Skeletal muscle tissue (tissue), 4 donors: Measurements from ENCODE around the gene AIDA. TPM values are rescaled to one million over a fixed set of nuclear protein-coding genes. Genes with fewer than 3 reads are reported as not detected.
"Not testable (repeated sequence)": the region's sequence is repeated elsewhere in the genome, so short reads cannot be mapped to it uniquely, and the experiment has no call there.

Source experiments
- H3K27ac ChIP-seq: one replicate; pipeline ENCODE4 v1.7.0; 2013; ENCODE audit warnings: mild to moderate bottlenecking, low read depth, low read length, inconsistent platforms
- H3K27me3 ChIP-seq, 3 donors: one replicate each; pipeline ENCODE4 v1.7.0; 2013; ENCODE audit warnings: low read length in 3 of 3; ENCODE audit not compliant: control insufficient read depth in 3 of 3, insufficient read depth in 3 of 3
- H3K36me3 ChIP-seq, 3 donors: one replicate each; pipeline ENCODE4 v1.7.0; 2013; ENCODE audit warnings: low read length in 3 of 3; ENCODE audit not compliant: control insufficient read depth in 3 of 3, insufficient read depth in 3 of 3
- H3K4me1 ChIP-seq, 3 donors: one replicate each; pipeline ENCODE4 v1.7.0; 2013; ENCODE audit warnings: low read length in 3 of 3, mild to moderate bottlenecking in 3 of 3; ENCODE audit not compliant: control insufficient read depth in 3 of 3, insufficient read depth in 3 of 3
- H3K4me3 ChIP-seq, 3 donors: one replicate each; pipeline ENCODE4 v1.7.0; 2013; ENCODE audit warnings: low read length in 3 of 3
- H3K9ac ChIP-seq, 3 donors: one replicate each; pipeline ENCODE4 v1.7.0; 2013; ENCODE audit warnings: low read length in 3 of 3, mild to moderate bottlenecking in 3 of 3, moderate library complexity in 2 of 3, low read depth in 1 of 3
- H3K9me3 ChIP-seq, 3 donors: one replicate each; pipeline ENCODE4 v1.7.0; 2013; ENCODE audit warnings: low read length in 3 of 3; ENCODE audit not compliant: control insufficient read depth in 3 of 3
- total RNA-seq: library from RNA; depleted of rRNA; stranded (reverse); fragments of >200 nt; gene quantifications from one replicate; pipeline ENCODE4 v1.2.3, GENCODE V29; 2014
- donor health status: Osteomylitis.

Gene AIDA
- total RNA-seq, 1 donor from 2014 or later, result 34.4 TPM

DNA sequence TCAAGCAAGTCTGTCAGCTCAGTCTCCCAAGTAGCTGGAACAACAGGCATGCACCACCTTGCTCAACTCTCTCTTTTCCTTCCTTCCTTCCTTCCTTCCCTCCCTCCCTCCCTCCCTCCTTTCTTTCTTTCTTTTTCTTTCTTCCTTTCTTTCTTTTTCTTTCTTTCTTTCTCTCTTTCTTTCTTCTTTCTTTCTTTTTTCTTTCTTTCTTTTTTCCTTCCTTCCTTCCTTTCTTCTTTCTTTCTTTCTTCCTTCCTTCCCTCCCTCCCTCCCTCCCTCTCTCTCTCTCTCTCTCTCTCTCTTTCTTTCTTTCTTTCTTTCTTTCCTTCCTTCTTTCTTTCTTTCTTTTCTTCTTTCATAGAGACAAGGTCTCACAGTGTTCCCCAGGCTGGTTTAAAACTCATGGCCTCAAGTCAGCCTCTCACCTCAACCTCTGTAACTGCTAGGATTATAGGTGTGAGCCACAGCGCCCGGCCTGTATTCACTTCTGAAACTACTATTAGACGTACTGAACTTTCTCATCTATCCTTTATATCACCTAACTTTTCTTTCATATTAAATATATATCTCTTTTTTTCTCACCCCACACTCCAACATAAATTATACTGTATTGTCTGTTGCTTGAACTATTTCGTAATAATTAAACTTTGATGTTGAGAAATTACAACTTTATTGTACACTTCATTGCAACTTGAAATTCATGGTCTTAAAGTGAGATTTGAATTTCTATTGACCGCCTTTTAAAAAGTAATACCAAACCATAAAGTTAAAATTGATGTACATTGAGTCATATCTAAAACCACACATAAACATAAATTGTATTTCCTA is 29.6 kb upstream of the AIDA start:
- H3K4me3 ChIP-seq, H3K9ac ChIP-seq, H3K9me3 ChIP-seq, H3K27ac ChIP-seq, H3K4me1 ChIP-seq, H3K27me3 ChIP-seq, H3K36me3 ChIP-seq: not testable (repeated sequence)

DNA sequence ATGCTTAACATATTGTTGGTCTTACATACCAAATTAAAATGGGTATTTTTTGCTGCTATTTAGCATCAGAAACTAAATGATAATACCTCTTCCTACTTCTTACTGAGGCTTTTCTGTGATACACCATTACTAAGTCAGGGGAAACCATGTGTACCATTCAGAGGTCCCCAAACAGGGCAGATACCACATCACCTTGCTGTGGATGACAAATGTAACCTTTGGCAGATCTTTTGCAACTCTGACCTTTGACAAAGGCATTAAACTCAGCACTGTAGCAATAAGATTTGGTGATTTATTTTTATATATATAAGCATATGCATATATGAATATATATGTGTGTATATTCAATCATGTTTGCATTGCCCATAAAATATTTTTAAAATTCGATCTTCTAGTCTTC is 27.6 kb upstream of the AIDA start:
- H3K36me3 ChIP-seq, result peaks cover 0 to 11% (median 7%) of the 10 kb centered on the region in 3 donors
- H3K9me3 ChIP-seq, result no peaks in the 10 kb centered on the region
- H3K27ac ChIP-seq, result no peak overlapping the region
- no peaks in the 10 kb centered on the region for H3K4me1 ChIP-seq
- H3K4me3 ChIP-seq, result no peak overlapping the region
- H3K9ac ChIP-seq, result no peak overlapping the region
- no peaks in the 10 kb centered on the region for H3K27me3 ChIP-seq

DNA sequence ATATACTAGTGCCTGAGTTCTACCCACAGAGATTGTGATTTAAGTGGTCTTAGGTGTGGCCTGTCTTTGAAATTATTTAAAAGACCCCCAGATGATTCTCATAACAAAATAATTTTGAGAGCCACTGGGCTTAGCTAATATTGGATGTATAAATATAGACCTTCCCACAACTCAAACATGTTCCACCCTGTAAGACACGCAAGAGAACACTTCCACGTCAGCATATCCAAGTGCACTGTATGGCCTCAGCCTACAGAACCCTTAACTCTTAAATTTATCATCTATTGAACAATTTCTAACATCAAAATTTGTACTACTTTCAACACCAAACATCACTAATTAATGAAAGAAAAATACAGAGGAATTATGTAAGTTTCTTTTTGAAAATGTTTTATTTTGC is 27.2 kb upstream of the AIDA start:
- Histone ChIP-seq H3K4me1 (no peaks in the 10 kb centered on the region), H3K9ac (no peak overlapping the region), H3K27ac (no peak overlapping the region), H3K36me3 (peaks cover 0 to 11% (median 11%) of the 10 kb centered on the region in 3 donors), H3K4me3 (no peak overlapping the region), H3K27me3 (no peaks in the 10 kb centered on the region), H3K9me3 (no peaks in the 10 kb centered on the region)

DNA sequence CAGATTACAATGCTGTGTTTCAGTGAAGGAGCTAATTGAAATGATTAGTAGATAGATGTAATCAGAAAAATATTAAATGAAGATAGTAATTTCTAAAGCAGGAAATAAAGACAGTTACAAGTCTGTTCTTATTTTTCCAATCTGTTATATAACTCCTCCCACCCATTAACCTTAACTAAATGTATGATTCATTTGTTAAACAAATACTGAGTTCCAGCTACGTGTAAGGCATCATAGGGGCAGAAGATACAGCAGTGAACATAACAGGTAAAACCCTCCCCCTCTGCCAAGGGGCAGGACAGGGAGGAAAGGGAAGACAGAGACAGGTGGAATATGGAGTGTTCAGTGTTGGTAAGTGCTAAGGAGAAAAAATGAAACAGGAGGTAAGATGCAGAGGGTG is 24.7 kb upstream of the AIDA start, which contains the start of gene FAM177B:
FAM177B (plus strand) TSS at position 231 of the 400 bp plus-strand sequence. CDS start 9,344 bp downstream, outside the sequence.
- H3K27me3 ChIP-seq, result no peaks in the 10 kb centered on the region
- no peak within 1 kb of the TSS for H3K27ac ChIP-seq
- no peaks in the 10 kb centered on the region for H3K9me3 ChIP-seq
- H3K9ac ChIP-seq, result no peak within 1 kb of the TSS
- H3K4me1 ChIP-seq, result no peaks in the 10 kb centered on the region
- peaks cover 3 to 31% (median 25%) of the 10 kb centered on the region in 3 donors for H3K36me3 ChIP-seq
- H3K4me3 ChIP-seq, result no peak within 1 kb of the TSS

DNA sequence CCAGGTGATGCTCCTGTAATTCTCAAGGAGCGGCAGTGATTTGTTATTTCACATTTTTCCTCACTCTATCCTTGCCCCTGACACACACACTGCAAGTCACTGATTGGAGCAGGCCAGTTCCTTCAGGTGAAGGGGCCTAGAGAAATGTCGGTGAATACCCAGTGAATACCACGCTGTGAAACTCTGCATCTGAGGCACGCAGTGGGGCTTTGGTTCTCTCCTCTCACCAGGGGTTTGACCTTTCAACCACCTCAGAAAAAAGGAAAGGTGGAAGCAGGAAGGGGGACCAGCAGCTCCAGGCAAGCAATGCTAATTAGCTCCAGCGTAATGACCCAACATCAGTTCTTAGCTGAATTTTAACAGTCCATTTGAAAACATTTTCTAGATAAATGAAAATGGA is 24.2 kb upstream of the AIDA start:
- Histone ChIP-seq H3K27me3 (no peaks in the 10 kb centered on the region), H3K9me3 (no peaks in the 10 kb centered on the region), H3K4me1 (no peaks in the 10 kb centered on the region), H3K36me3 (peaks cover 5 to 34% (median 28%) of the 10 kb centered on the region in 3 donors), H3K4me3 (no peak overlapping the region), H3K9ac (no peak overlapping the region), H3K27ac (no peak overlapping the region)

DNA sequence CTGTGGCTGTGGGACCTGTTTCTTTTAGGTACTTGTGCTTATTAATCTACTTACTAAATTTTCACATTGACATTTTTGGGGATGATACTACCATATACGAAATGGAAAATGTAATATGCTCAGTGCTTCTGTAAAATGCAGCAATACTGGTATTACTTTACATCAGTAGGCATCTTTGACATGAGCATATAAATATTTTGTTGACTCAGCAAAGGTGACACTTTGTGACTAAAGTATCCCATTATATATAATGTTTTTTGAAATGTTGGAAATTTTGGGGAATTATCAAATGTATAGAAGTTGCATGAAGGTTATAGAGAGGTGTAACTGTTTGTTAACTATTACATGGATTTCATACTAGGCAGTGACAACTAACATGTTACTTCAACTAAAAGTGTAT is 22.4 kb upstream of the AIDA start:
- Histone ChIP-seq H3K4me3 (no peak overlapping the region), H3K4me1 (no peaks in the 10 kb centered on the region), H3K36me3 (peaks cover 14 to 48% (median 45%) of the 10 kb centered on the region in 3 donors), H3K27me3 (no peaks in the 10 kb centered on the region), H3K9me3 (no peaks in the 10 kb centered on the region), H3K9ac (no peak overlapping the region), H3K27ac (no peak overlapping the region)

DNA sequence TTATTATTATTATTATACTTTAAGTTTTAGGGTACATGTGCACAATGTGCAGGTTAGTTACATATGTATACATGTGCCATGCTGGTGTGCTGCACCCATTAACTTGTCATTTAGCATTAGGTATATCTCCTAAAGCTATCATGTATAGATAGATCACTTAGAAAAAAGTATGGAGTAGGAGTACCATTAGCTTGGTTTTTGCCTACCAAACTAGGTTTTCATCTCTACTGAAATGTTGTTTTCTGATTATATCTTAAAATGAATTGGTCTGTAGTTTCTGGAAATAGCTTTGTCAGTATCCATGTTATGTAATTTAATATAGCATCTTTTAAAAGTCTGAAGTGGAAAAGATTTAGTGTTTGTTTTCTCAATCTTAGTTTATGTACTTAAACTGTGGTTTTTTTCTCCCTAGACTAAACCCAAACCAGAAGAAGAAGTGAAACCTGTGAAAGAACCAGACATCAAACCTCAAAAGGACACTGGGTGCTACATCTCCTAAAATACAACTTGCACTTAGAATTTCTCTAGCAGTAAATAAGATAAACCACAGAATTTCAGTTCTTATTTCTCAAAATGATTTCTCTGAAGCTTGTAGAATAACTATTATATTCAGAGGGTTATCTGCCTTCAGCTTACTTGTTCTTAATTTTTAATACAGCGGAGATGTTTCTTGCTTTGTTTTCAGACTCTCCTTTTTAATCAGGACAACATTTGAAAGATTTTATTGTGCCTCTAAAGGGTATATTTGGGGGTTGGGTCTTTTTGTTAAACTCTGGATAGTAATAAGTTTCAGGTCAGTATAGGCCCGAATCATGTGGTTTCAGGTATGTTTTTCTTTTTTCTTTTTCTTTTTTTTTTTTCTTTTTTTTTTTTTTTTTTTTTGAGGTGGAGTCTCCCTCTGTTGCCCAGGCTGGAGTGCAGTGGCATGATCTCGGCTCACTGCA is 20.2 kb upstream of the AIDA start:
- peaks cover 26 to 67% (median 65%) of the 10 kb centered on the region in 3 donors for H3K36me3 ChIP-seq
- no peak overlapping the region for H3K4me3 ChIP-seq
- H3K4me1 ChIP-seq, result no peaks in the 10 kb centered on the region

DNA sequence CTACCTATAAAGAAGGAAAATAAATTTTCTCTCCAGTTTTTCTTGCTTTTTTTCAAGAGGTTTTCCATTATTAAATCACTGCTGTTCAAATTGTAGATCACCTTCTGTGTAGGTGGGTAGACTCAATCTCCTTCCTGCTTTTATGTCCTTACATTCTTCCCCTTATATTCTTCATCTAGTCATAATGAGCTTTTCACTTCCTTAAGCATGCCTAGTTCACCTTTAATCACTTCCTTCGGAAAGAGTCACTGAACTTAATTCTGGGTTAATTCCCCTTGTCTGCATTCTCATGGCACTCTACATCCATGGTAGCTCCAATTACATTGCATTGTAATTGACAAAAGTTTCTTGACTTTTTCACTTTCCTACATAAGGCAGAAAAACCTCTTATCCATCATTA is 18.6 kb upstream of the AIDA start:
- Histone ChIP-seq H3K27me3 (no peaks in the 10 kb centered on the region), H3K9ac (no peak overlapping the region), H3K4me3 (no peak overlapping the region), H3K36me3 (peaks cover 31 to 73% (median 70%) of the 10 kb centered on the region in 3 donors), H3K4me1 (no peaks in the 10 kb centered on the region), H3K27ac (no peak overlapping the region), H3K9me3 (no peaks in the 10 kb centered on the region)

More for the DNA sequence above, 20.2 kb upstream of the AIDA start:
- Histone ChIP-seq H3K27me3 (no peaks in the 10 kb centered on the region), H3K27ac (no peak overlapping the region), H3K9me3 (no peaks in the 10 kb centered on the region), H3K9ac (no peak overlapping the region)

DNA sequence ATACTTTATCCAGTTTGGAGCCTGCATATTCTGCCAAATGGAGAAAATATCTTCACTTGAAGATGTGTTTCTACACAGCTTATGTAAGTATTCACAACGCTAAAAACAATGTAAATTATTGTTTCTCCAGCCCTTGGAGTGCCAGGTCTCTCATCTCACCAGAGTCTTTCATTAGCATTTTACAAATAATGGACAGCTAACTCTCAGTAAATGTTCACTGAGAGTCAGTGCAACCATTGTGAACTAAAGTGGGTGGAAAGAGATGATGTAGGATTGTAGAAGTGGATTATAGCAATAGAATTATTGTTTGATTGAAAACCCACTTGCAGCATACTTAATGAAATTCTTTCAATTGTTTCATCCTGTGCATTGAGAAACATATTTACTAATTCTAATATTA is 16.5 kb upstream of the AIDA start:
- Histone ChIP-seq H3K9me3 (no peaks in the 10 kb centered on the region), H3K4me3 (no peak overlapping the region), H3K4me1 (no peaks in the 10 kb centered on the region), H3K27me3 (no peaks in the 10 kb centered on the region), H3K9ac (no peak overlapping the region), H3K36me3 (peaks cover 37 to 78% (median 75%) of the 10 kb centered on the region in 3 donors), H3K27ac (no peak overlapping the region)

DNA sequence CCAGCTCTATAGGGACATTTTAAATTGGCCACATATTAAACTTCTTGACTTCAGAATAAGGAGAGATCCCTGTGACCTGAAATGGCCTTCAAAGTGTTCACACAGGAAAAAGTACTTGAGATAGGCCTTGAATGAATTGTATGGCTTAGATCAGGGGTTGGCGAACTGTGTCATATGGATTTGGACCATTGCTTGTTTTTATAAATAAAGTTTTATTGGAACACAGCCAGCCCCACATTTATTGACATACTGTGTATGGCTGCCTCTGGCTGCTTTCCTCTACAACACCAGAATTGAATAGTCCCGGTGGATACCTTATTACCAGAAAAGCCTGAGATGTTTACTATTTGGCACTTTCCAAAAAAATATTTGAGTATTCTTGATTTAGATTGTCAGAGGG is 4.1 kb upstream of the AIDA start:
- H3K27me3 ChIP-seq, result no peaks in the 10 kb centered on the region
- peaks cover 3 to 6% (median 4%) of the 10 kb centered on the region in 3 donors for H3K4me1 ChIP-seq
- H3K36me3 ChIP-seq, result peaks cover 0 to 34% (median 29%) of the 10 kb centered on the region in 3 donors
- no peak overlapping the region for H3K27ac ChIP-seq
- H3K4me3 ChIP-seq, result no peak overlapping the region
- H3K9ac ChIP-seq, result no peak overlapping the region
- H3K9me3 ChIP-seq, result no peaks in the 10 kb centered on the region
